ENCODE results near the gene DYNC1LI1. TPM values are rescaled to one million over a fixed set of nuclear protein-coding genes. Genes with fewer than 3 reads are reported as not detected.

The DYNC1LI1 gene
- total and polyA plus RNA-seq, 2 experiments from 2014 or later: 40.8 to 56.4 TPM

- Histone ChIP-seq H3K36me3 (replicated peaks; ENCODE audit: insufficient read depth, low read depth) (no peaks in the 10 kb centered on the region), H3K79me2 (no peaks in the 10 kb centered on the region), H3K9me3 (ENCODE audit: low read depth) (no peaks in the 10 kb centered on the region), H3K9me2 (replicated peaks; ENCODE audit: insufficient read depth) (no peaks in the 10 kb centered on the region), H3K4me2 (no peak overlapping the region), H3K27me3 (no peaks in the 10 kb centered on the region), H2AFZ (no peak overlapping the region), H3K4me1 (ENCODE audit: insufficient read depth) (no peaks in the 10 kb centered on the region), H3K27ac (no peak overlapping the region), H4K20me1 (ENCODE audit: insufficient read depth, poor library complexity, severe bottlenecking) (no peaks in the 10 kb centered on the region), H3K4me3 (no peak overlapping the region)
- 45% methylated on average over 2 of the region's 2 CpGs for WGBS (ENCODE audit: low lambda C conversion rate, missing lambda C conversion rate)
- no peak for DNase-seq (ENCODE audit: low spot score)
- TF ChIP-seq EZH2phosphoT487 (IDR thresholded peaks at IDR 0.05; ENCODE audit: low read depth, severe bottlenecking, unreplicated experiment): no peak
- no peak for TF ChIP-seq CTCF (IDR thresholded peaks at IDR 0.05; ENCODE audit: poor library complexity)
- no peak for TF ChIP-seq EZH2 (IDR thresholded peaks at IDR 0.05; ENCODE audit: borderline replicate concordance)
These were observed 27.0 kb upstream of the DYNC1LI1 start for GRCh38 chr3:32597656-32598055.

DNA sequence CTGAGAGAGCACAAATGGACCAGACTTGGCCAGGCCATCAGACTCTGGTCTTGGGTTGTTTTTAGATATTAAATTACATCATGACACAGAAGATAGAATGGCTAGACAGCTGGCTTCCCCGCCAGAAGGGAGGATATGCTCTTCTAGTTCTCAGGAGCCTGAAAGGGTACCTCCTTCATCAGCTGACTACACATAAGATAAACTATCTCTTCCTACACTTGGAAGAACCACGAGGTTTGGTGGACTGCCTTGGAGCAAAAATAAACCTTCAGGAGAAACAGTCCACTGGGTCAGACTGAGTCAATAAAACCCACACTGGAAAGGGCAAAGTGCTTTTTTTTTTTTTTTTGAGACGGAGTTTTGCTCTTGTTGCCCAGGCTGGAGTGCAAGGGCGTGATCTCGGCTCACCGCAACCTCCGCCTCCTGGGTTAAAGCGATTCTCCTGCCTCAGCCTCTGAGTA is 26.3 kb upstream of the DYNC1LI1 start:
- Histone ChIP-seq H3K9me3 (ENCODE audit: low read depth) (no peaks in the 10 kb centered on the region), H3K4me1 (ENCODE audit: insufficient read depth) (no peaks in the 10 kb centered on the region), H3K4me2 (no peak overlapping the region), H3K27ac (peak overlapping the region; percentile 14), H3K27me3 (no peaks in the 10 kb centered on the region), H3K9me2 (replicated peaks; ENCODE audit: insufficient read depth) (no peaks in the 10 kb centered on the region), H2AFZ (no peak overlapping the region), H3K36me3 (replicated peaks; ENCODE audit: insufficient read depth, low read depth) (no peaks in the 10 kb centered on the region), H3K4me3 (no peak overlapping the region), H3K79me2 (no peaks in the 10 kb centered on the region), H4K20me1 (ENCODE audit: insufficient read depth, poor library complexity, severe bottlenecking) (no peaks in the 10 kb centered on the region)
- TF ChIP-seq EZH2phosphoT487 (IDR thresholded peaks at IDR 0.05; ENCODE audit: low read depth, severe bottlenecking, unreplicated experiment): no peak
- TF ChIP-seq EZH2 (IDR thresholded peaks at IDR 0.05; ENCODE audit: borderline replicate concordance): no peak
- TF ChIP-seq CTCF (IDR thresholded peaks at IDR 0.05; ENCODE audit: poor library complexity): no peak
- DNase-seq (ENCODE audit: low spot score): peak; percentile 42
- WGBS (ENCODE audit: low lambda C conversion rate, missing lambda C conversion rate): 71% methylated on average over 8 of the region's 8 CpGs

DNA sequence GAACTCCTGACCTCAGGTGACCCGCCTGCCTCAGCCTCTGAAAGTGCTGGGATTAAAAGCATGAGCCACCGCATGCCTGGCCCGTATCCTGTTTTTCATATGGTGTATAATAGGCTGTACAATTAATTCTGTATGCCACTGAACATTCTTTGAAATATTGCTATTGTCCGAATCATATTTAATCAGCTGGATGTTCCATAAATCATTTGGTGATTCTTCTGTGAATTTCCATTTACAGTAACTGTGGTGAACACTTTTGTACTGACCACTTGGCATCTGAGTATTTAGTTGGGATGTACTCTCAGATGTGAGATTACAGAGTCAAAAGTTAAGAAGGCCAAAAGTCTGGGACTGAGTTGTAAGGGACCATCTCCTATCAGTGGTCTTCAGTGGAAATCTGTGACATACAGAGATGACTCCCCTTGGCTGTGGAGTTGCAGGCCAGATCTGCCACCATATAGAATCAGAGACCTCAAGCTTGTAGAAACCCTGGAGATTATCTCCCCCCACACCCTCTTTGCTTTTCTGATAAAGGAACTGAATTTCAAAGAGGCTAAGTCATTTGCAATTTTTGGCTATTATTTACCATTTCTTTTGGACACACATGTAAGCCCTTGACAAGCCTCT is 25.7 kb upstream of the DYNC1LI1 start:
- WGBS (ENCODE audit: low lambda C conversion rate, missing lambda C conversion rate): 96% methylated on average over 4 of the region's 4 CpGs
- H3K27me3 ChIP-seq: no peaks in the 10 kb centered on the region
- DNase-seq (ENCODE audit: low spot score): no peak
- H3K36me3 ChIP-seq (replicated peaks; ENCODE audit: insufficient read depth, low read depth): no peaks in the 10 kb centered on the region
- H3K4me3 ChIP-seq: no peak overlapping the region
- H2AFZ ChIP-seq: no peak overlapping the region
- no peaks in the 10 kb centered on the region for H3K9me2 ChIP-seq (replicated peaks; ENCODE audit: insufficient read depth)
- H3K4me1 ChIP-seq (ENCODE audit: insufficient read depth): no peaks in the 10 kb centered on the region
- H3K4me2 ChIP-seq: no peak overlapping the region
- TF ChIP-seq CTCF (IDR thresholded peaks at IDR 0.05; ENCODE audit: poor library complexity) (no peak), EZH2 (IDR thresholded peaks at IDR 0.05; ENCODE audit: borderline replicate concordance) (no peak), EZH2phosphoT487 (IDR thresholded peaks at IDR 0.05; ENCODE audit: low read depth, severe bottlenecking, unreplicated experiment) (no peak)
- H3K9me3 ChIP-seq (ENCODE audit: low read depth): no peaks in the 10 kb centered on the region
- no peaks in the 10 kb centered on the region for H3K79me2 ChIP-seq
- peak overlapping the region; percentile 14 for H3K27ac ChIP-seq
- no peaks in the 10 kb centered on the region for H4K20me1 ChIP-seq (ENCODE audit: insufficient read depth, poor library complexity, severe bottlenecking)

Measured in hepatocyte (in vitro differentiated cells).